GM19455 (cell line): Measurements from ENCODE around the gene ARRB1.

Experiments used
- ATAC-seq: cut with Tn5 transposase; IDR thresholded peaks from one replicate; pipeline ENCODE4 v1.9.1; 2021; ENCODE audit not compliant: unreplicated experiment

The ARRB1 gene

GRCh38 chr11:75301601-75302345 is 49.7 kb downstream of the ARRB1 start:
- ATAC-seq, result no peak

- ATAC-seq, result no peak
Measured at GRCh38 chr11:75301131-75301530, 50.3 kb downstream of the ARRB1 start.

- ATAC-seq, result no peak
Measured at GRCh38 chr11:75298976-75299260, 52.5 kb downstream of the ARRB1 start.

- ATAC-seq, result no peak
Measured at GRCh38 chr11:75298191-75298975, 53.1 kb downstream of the ARRB1 start.

- no peak for ATAC-seq
Measured at GRCh38 chr11:75293903-75294302, 57.6 kb downstream of the ARRB1 start.

GRCh38 chr11:75292943-75293342 is 58.5 kb downstream of the ARRB1 start:
- ATAC-seq, result no peak

- ATAC-seq, result no peak
Measured at GRCh38 chr11:75291741-75292140, 59.7 kb downstream of the ARRB1 start.

- no peak for ATAC-seq
Measured at GRCh38 chr11:75289919-75290318, 61.5 kb downstream of the ARRB1 start.

GRCh38 chr11:75289511-75289760 is 62.0 kb downstream of the ARRB1 start:
- ATAC-seq, result no peak

GRCh38 chr11:75287579-75287978 is 63.9 kb downstream of the ARRB1 start:
- no peak for ATAC-seq

- no peak for ATAC-seq
Measured at GRCh38 chr11:75286826-75287465, 64.5 kb downstream of the ARRB1 start.

GRCh38 chr11:75285776-75286360 is 65.6 kb downstream of the ARRB1 start:
- ATAC-seq, result no peak

- ATAC-seq, result no peak
Measured at GRCh38 chr11:75283391-75283931, 68.0 kb downstream of the ARRB1 start.

GRCh38 chr11:75281469-75282095 is 69.9 kb downstream of the ARRB1 start:
- no peak for ATAC-seq

- no peak for ATAC-seq
Measured at GRCh38 chr11:75280770-75281468, 70.5 kb downstream of the ARRB1 start.

GRCh38 chr11:75280227-75280701 is 71.2 kb downstream of the ARRB1 start:
- ATAC-seq, result no peak

- ATAC-seq, result no peak
Measured at GRCh38 chr11:75279273-75279672, 72.2 kb downstream of the ARRB1 start.

- ATAC-seq, result no peak
Measured at GRCh38 chr11:75277991-75278790, 73.3 kb downstream of the ARRB1 start.

GRCh38 chr11:75277211-75277805 is 74.2 kb downstream of the ARRB1 start:
- ATAC-seq, result no peak
